Endometrium (tissue), 2 donors: ENCODE measurements around the gene PRMT5.
"Not testable (repeated sequence)": the region's sequence is repeated elsewhere in the genome, so short reads cannot be mapped to it uniquely, and the experiment has no call there.

Source experiments
- FAIRE-seq: peaks from 2 replicates; lab custom pipeline; 2012; peaks lifted over from hg19 to GRCh38; lab: Jason Lieb, UNC
- donor health status: control.
- donor health status: control.

The PRMT5 gene

GRCh38 chr14:22929104-22929960, at the start of gene PRMT5:
Gene PRMT5 (minus strand): TSS chr14:22929376. CDS start chr14:22929361, 15 bp downstream.
- peak; percentile 94 for FAIRE-seq

- FAIRE-seq, result no peak
Observed at GRCh38 chr14:22978487-22978837, 49.3 kb upstream of the PRMT5 start.

GRCh38 chr14:22977684-22978486, 48.7 kb upstream of the PRMT5 start:
- no peak for FAIRE-seq

GRCh38 chr14:22977434-22977683, 48.2 kb upstream of the PRMT5 start:
- FAIRE-seq, result no peak

- FAIRE-seq, result no peak
Observed at GRCh38 chr14:22976620-22977433, 47.7 kb upstream of the PRMT5 start.

GRCh38 chr14:22974530-22975313, 45.5 kb upstream of the PRMT5 start:
- no peak for FAIRE-seq

- FAIRE-seq, result no peak
Observed at GRCh38 chr14:22973217-22974032, 44.2 kb upstream of the PRMT5 start.

- FAIRE-seq, result no peak
Observed at GRCh38 chr14:22972313-22972930, 43.2 kb upstream of the PRMT5 start.

GRCh38 chr14:22971152-22971551, 42.0 kb upstream of the PRMT5 start:
- no peak for FAIRE-seq

- no peak for FAIRE-seq
Observed at GRCh38 chr14:22966783-22967269, 37.6 kb upstream of the PRMT5 start.

GRCh38 chr14:22965916-22966782, 37.0 kb upstream of the PRMT5 start:
- not testable (repeated sequence) for FAIRE-seq

GRCh38 chr14:22962061-22962676, 33.0 kb upstream of the PRMT5 start:
- FAIRE-seq, result no peak

GRCh38 chr14:22955702-22956569, 26.8 kb upstream of the PRMT5 start:
- peak; percentile 35 for FAIRE-seq

- no peak for FAIRE-seq
Observed at GRCh38 chr14:22952418-22952817, 23.2 kb upstream of the PRMT5 start.

- not testable (repeated sequence) for FAIRE-seq
Observed at GRCh38 chr14:22951795-22952194, 22.6 kb upstream of the PRMT5 start.

GRCh38 chr14:22945642-22946041, 16.5 kb upstream of the PRMT5 start:
- FAIRE-seq, result no peak

- FAIRE-seq, result no peak
Observed at GRCh38 chr14:22939684-22940083, 10.5 kb upstream of the PRMT5 start.

GRCh38 chr14:22935156-22935555, 6.0 kb upstream of the PRMT5 start:
- FAIRE-seq, result no peak
